ENCODE results near the gene UQCC2.

GRCh38 chr6:33689879-33690278, 21.6 kb downstream of the UQCC2 start:
- TF ChIP-seq EZH2 (IDR thresholded peaks at IDR 0.05; ENCODE audit: low read depth, low read length, severe bottlenecking) (no peak), CEBPB (IDR thresholded peaks at IDR 0.05; ENCODE audit: low read depth, low read length) (no peak)
